OCI-LY1 (cell line): ENCODE results near the gene UVSSA.

Source experiments
- CTCF ChIP-seq: fragments of 200-600 bp; sonication (generic), shearing (Covaris generic); IDR thresholded peaks from 2 replicates; pipeline ENCODE4 v1.5.1; 2017; ENCODE audit warnings: mild to moderate bottlenecking, antibody characterized with exemption, low read length, moderate library complexity, mixed read lengths
- EZH2 ChIP-seq: fragments of 200-600 bp; sonication (generic), shearing (Covaris generic); IDR thresholded peaks from 2 replicates; pipeline ENCODE4 v1.8.0; 2017; ENCODE audit warnings: borderline replicate concordance, mixed run types, mild to moderate bottlenecking, antibody characterized with exemption, low read length, moderate library complexity, mixed read lengths

DNA sequence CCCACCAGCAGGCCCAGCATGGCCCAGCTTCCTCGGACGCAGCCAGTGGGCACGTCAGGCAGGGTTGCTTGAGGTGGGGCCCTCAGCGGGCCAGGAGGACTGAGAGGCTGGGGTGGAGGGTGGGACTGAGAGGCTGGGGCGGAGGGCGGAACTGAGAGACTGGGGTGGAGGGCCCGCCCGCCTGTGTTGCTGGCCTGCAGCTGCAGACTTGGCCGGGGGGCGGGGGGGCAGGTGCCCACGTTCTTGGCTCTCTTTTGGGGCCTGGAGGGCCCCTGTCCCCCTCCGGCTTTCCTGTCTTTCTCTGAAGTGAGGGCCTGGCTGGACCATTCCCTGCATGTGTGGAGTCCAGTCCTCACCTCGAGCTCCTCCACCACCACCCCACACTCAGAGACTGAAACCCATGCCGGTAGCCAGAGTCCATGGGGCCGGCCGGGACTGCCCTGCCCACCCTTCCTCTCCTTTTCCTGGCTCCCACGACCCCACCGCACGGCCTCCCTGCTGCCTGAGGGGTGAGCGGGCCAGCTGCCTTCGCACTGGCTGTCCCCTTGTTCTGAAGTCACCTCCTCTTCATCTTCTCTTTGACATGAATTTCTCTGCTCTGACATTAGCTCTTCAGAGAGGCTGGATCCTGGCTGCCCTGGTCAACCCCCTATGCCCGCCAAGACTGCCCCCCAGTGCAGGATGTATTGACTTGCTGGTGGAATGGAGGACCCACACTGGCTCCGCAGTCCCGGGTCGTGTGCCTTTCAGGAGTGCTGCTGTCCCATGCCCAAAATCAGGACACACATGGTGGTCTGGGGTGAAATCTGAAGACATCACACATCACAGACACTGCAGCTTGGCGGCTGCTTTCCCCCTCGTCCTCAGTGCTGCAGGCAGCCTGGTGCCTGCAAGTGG, 69.3 kb downstream of the UVSSA start:
- TF ChIP-seq CTCF, result no peak
- TF ChIP-seq EZH2, result no peak
